ENCODE results near the gene SCUBE1.

Gene SCUBE1

GRCh38 chr22:43150731-43151206 lies 192.4 kb downstream of the SCUBE1 start:
- no peak for DNase-seq

GRCh38 chr22:43148581-43148980 lies 194.6 kb downstream of the SCUBE1 start:
- no peak for DNase-seq

GRCh38 chr22:43147821-43148220 lies 195.4 kb downstream of the SCUBE1 start:
- DNase-seq: no peak
